SK-N-SH treated with all-trans-retinoic acid at 6 μM for 48 hours (cell line): Measurements from ENCODE around the gene CCM2L.

Experiments
- ARNTL ChIP-seq: fragments of 450-650 bp; formaldehyde crosslinking; IDR thresholded peaks from 2 replicates; pipeline ENCODE4 v1.5.0; 2020; ENCODE audit warnings: low read depth, mild to moderate bottlenecking, moderate library complexity, borderline replicate concordance
- CREB5 ChIP-seq: fragments of 250-450 bp; sonication (Bioruptor Pico); IDR thresholded peaks from 2 replicates; pipeline ENCODE4 v1.5.1; 2020; ENCODE audit warnings: low read depth, mild to moderate bottlenecking, moderate library complexity
- ESRRG ChIP-seq: fragments of 250-450 bp; sonication (Bioruptor Pico); IDR thresholded peaks from 2 replicates; pipeline ENCODE4 v1.6.1; 2021; ENCODE audit warnings: mild to moderate bottlenecking
- ISL1 ChIP-seq: fragments of 250-450 bp; sonication (Bioruptor Pico); IDR thresholded peaks from 2 replicates; pipeline ENCODE4 v2.1.2; 2022; ENCODE audit warnings: mild to moderate bottlenecking, moderate library complexity
- PATZ1 ChIP-seq: fragments of 250-450 bp; sonication (Bioruptor Pico); IDR thresholded peaks from 2 replicates; pipeline ENCODE4 v1.8.0; 2020; ENCODE audit warnings: mild to moderate bottlenecking, moderate library complexity, borderline replicate concordance
- POU6F1 ChIP-seq: fragments of 250-450 bp; sonication (Bioruptor Pico); IDR thresholded peaks from 2 replicates; pipeline ENCODE4 v1.8.0; 2021; ENCODE audit warnings: low read depth, mild to moderate bottlenecking, moderate library complexity, borderline replicate concordance
- SNAI2 ChIP-seq: fragments of 250-450 bp; sonication (Bioruptor Pico); IDR thresholded peaks from 2 replicates; pipeline ENCODE4 v1.5.0; 2020; ENCODE audit warnings: mild to moderate bottlenecking, moderate library complexity
- TCF4 ChIP-seq: fragments of 250-450 bp; sonication (Bioruptor Pico); IDR thresholded peaks from 2 replicates; pipeline ENCODE4 v1.8.0; 2021; ENCODE audit warnings: mild to moderate bottlenecking, moderate library complexity, borderline replicate concordance
- TSHZ2 ChIP-seq: fragments of 250-450 bp; sonication (Bioruptor Pico); IDR thresholded peaks from 2 replicates; pipeline ENCODE4 v1.5.0; 2020; ENCODE audit warnings: mild to moderate bottlenecking, moderate library complexity
- ZC3H10 ChIP-seq: fragments of 250-450 bp; sonication (Bioruptor Pico); IDR thresholded peaks from 2 replicates; pipeline ENCODE4 v1.5.1; 2021; ENCODE audit warnings: mild to moderate bottlenecking, moderate library complexity
- ZFP3 ChIP-seq: fragments of 250-450 bp; sonication (Bioruptor Pico); IDR thresholded peaks from 2 replicates; pipeline ENCODE4 v1.5.0; 2020; ENCODE audit warnings: mild to moderate bottlenecking, moderate library complexity
- ZNF70 ChIP-seq: fragments of 450-650 bp; formaldehyde crosslinking; IDR thresholded peaks from 2 replicates; pipeline ENCODE4 v1.5.0; 2020; ENCODE audit warnings: mild to moderate bottlenecking, moderate library complexity

- TF ChIP-seq PATZ1 (CRISPR knock-in tag) (no peak), ZFP3 (CRISPR knock-in tag) (no peak), TSHZ2 (no peak), SNAI2 (no peak), CREB5 (CRISPR knock-in tag) (no peak), ISL1 (CRISPR knock-in tag) (no peak), ARNTL (CRISPR knock-in tag) (no peak), POU6F1 (CRISPR knock-in tag) (no peak), ZC3H10 (CRISPR knock-in tag) (no peak), ZNF70 (CRISPR knock-in tag) (no peak), TCF4 (CRISPR knock-in tag) (no peak), ESRRG (CRISPR knock-in tag) (no peak)
Measured at GRCh38 chr20:31974951-31975487, 35.2 kb upstream of the CCM2L start.
